Left cardiac atrium (tissue), 4 donors: ENCODE results near the gene METRN. TPM values are rescaled to one million over a fixed set of nuclear protein-coding genes. Genes with fewer than 3 reads are reported as not detected.
A peak's percentile ranks its signal among the peaks of the same experiment; 100 is the strongest.

Experiments used
- ATAC-seq, 2 donors: fragments of 200-7000 bp; cut with Tn5 transposase; one replicate each; pipeline ENCODE4 v1.9.1; 2020; ENCODE audit warnings: mild to moderate bottlenecking in 2 of 2, moderate library complexity in 2 of 2
- DNase-seq: peaks from one replicate; pipeline ENCODE4 v3.0.0-alpha.2; 2020
- intact Hi-C, 2 donors: fragments of 100-400 bp; cut with DNase I; formaldehyde crosslinking; loops; one replicate each; pipeline versions ENCODE4 v1.14.1 to v1.15.1; 2022 to 2023
- long read RNA-seq: library from polyadenylated mRNA; unstranded; transcript quantifications from one replicate; pipeline ENCODE4 v2.0.0, GENCODE V29; 2021
- total RNA-seq, 2 donors: library from RNA; stranded (reverse); fragmentation: NEBNext Ultra II Directional; extraction: Animal tissue kit (Norgen Biotek cat#: 25700); gene quantifications; one replicate each; pipeline ENCODE4 v1.2.1, GENCODE V29; 2021
- donor health status: DM: no; HTN: yes; CAD: no.
- donor health status: DM: no; HTN: yes; CAD: no; lungs with severe emphysema.
- donor health status: DM: yes; HTN: yes; CAD: no.
- donor health status: Dilated cardiomyopathy.

METRN gene
- 10 to 100 TPM; 53.7 to 56.8 TPM for total RNA-seq
- long read RNA-seq, partial matches to known transcripts = 0 of 9 reads
- long read RNA-seq, other reads (novel, unspliced or antisense) = 9 of 9 reads

DNA sequence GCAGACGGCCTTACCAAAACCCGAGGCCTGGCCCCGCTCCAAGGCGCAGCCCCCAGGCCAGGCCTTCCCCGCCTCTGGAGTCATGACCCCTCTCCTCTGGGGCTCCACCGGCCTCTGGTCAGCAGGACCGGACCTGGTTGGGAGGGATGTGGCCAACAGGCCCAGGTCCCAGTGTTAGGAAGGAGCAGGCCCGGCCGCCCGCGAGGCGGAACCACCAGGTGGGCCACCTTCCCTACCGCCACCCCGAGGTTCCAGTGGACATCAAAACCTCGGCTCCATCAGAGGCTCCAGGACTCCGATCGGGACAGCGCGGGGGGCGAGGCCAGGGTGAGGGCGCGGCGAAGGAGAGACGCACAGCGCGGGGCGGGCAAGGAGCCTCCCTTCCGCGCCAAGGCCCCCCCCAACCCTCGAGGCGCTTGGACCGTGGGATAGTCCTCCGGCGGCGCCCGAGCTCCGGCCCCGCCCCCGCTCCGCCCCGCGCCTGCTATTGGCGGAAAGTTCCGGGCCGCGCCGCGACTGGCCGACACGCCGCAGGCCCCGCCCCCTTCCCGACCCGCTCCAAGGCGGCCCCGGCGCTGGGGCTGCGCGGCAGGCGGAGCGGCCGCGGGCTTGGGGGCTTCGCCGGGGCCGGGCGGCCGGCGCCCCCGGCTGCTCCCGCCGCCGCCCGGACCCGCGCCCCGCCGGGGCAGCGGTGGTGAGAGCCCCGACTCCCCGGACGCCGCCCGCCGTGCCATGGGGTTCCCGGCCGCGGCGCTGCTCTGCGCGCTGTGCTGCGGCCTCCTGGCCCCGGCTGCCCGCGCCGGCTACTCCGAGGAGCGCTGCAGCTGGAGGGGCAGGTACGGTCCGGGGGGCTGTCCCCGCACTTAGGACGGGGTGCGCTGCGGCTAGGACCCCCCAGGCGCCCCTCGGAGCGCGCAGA, at the start of gene METRN:
Gene METRN (plus strand): TSS at position 561 of the 919 bp plus-strand sequence. CDS start 172 bp downstream, at position 733.
- DNase-seq = peak; percentile 95
- intact Hi-C loops = loop anchor here in 1 of 2 donors (5.0 to 10.0 kb wide), 2 partner anchors 72 to 340 kb away; partner anchors contain the start of genes CHTF18 and RPUSD1
- ATAC-seq = peak; percentile 85 to 95

DNA sequence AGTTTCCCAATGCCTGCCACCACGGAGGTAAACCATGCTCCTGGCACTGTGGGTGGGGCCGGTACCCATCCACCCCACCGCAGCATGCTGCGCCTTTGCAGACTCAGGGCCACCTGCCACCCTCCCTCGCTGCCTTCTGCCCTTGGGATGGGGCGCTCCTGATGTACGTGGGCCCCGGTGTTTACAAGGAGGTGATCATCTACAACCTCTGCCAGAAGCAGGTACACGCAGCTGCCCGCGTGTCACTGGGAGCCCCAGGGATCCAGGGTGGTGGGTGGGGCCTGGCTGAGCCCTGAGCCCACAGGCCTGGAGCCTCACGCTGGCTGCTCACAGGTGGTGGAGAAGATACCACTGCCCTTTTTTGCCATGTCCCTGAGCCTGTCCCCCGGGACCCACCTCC, 48.3 kb upstream of the METRN start:
- DNase-seq = no peak
- intact Hi-C loops = loop anchor here in 1 of 2 donors (5.0 kb wide), 1 partner anchor 84 kb away; no protein-coding TSS in a partner anchor
- no peak for ATAC-seq

DNA sequence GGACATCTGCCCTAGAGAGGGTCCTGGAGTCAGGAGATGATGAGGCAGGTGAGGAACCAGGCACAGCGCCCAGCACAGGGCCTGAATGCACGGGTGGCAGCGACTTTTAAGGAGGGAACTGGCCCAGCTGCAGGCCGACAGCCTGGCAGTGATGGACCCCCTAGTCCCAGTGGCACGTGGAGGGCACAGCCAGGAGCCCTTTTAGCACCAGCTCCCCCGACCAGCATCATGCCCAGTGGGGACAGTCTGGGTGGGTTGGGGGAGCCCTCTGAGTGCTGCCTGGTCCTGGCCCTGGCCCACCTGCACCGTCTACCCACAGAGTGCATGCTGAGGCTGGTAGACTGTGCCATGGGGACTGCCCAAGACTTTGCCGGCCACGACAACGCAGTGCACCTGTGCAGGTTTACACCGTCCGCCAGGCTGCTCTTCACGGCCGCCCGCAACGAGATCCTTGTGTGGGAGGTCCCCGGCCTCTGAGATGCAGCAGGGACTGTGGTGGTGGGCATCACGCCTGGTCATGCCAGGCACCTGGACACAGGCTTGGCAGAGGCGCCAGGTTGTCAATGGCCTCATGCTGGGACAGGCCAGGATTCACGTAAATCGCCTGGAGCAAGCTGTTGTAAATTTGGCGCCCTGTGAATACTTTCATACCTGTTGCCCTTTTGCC, 47.7 kb upstream of the METRN start:
- DNase-seq (no peak), ATAC-seq (no peak)
- intact Hi-C loops = loop anchor here in 1 of 2 donors (5.0 kb wide), 1 partner anchor 85 kb away; no protein-coding TSS in a partner anchor

DNA sequence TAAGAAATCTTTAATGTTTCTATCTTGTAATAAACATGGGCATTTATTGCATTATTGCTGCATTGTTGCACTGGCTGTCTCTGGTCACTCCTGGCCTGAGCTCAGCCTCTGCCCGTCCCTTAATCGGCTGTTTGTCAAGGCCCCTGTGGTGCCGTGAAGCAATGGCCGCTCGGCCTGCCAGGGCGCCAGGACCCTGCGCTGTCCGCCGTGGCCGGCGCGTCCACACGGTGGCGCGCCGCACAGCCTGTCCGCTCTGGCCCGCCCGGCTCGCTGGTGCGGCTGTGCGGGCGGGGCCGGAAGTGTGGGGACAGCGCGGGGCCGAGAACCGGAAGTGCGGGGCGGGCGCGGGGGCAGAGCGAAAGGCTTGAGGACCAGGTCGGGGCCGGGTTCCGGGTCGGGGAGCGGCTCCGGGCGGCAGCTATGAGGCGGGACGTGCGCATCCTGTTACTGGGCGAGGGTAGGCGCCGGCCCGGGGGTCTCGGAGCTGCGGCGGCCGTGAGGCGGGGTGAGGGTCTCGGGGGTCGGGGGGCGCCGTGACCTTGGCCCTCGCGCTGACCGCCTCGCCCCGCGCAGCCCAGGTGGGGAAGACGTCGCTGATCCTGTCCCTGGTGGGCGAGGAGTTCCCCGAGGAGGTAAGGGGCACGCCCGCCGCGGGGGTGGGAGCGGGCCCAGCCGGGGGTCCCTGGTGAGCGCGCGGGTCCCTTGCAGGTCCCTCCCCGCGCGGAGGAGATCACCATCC, 47.0 kb upstream of the METRN start, which contains the start of gene RHOT2:
Gene RHOT2 (plus strand): TSS at position 353 of the 739 bp plus-strand sequence. CDS start 68 bp downstream, at position 421.
- DNase-seq (peak; percentile 95), ATAC-seq (peak; percentile 92 to 97)
- intact Hi-C loops = loop anchor here in 1 of 2 donors (5.0 kb wide), 1 partner anchor 86 kb away; no protein-coding TSS in a partner anchor

DNA sequence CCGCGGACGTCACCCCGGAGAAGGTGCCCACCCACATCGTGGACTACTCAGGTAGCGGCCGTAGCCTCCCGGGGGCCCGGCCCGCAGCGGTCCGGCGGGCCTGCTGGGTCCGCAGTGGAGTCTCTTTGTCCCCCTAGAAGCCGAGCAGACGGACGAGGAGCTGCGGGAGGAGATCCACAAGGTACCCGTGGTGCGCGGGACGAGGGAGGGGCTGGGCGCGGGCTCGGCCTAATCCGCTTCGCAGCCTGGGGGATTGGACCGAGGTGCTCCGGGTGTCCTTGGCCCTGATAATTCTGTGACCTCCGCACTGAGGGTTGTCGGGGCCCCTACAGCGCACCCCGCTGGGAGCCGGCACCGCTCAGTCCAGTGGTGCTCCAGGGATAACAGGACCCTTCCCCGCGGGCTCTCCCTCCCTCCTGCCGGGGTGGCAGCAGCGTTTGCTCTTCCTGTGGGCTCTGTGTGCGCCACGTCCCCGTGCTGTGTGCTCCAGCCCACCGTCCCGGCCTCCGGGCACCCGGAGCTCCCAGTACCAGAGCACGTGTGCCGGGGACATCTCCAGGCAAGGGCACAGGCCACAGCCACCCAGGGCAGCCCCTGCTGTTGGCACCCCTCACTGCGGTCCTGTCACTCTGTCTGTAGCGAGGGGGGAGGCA, 46.3 kb upstream of the METRN start:
- DNase-seq (no peak), ATAC-seq (peak; percentile 3 to 11)
- intact Hi-C loops = loop anchor here in 1 of 2 donors (5.0 kb wide), 1 partner anchor 86 kb away; no protein-coding TSS in a partner anchor

DNA sequence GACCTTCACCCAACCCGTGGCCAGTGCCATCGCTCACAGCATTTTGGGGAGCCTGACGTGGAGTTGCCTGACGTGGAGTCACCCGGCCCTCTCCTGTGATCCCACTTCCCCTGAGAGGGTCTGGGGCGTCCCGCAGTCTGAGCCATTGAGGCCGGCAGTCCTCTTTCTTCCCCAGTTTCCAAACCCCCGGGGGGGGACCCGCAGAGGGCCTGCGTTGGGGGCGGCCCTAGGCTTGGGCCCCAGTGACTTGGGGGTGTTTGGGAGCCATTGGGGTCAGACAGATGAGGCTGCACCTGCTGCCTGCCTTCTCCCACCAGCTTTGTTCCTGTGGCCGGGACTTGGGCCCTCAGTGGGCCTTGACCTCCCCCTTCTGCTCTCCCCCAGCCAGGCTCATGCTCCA, 45.3 kb upstream of the METRN start:
- intact Hi-C loops = loop anchor here in 1 of 2 donors (5.0 kb wide), 1 partner anchor 87 kb away; no protein-coding TSS in a partner anchor
- ATAC-seq (no peak), DNase-seq (no peak)

DNA sequence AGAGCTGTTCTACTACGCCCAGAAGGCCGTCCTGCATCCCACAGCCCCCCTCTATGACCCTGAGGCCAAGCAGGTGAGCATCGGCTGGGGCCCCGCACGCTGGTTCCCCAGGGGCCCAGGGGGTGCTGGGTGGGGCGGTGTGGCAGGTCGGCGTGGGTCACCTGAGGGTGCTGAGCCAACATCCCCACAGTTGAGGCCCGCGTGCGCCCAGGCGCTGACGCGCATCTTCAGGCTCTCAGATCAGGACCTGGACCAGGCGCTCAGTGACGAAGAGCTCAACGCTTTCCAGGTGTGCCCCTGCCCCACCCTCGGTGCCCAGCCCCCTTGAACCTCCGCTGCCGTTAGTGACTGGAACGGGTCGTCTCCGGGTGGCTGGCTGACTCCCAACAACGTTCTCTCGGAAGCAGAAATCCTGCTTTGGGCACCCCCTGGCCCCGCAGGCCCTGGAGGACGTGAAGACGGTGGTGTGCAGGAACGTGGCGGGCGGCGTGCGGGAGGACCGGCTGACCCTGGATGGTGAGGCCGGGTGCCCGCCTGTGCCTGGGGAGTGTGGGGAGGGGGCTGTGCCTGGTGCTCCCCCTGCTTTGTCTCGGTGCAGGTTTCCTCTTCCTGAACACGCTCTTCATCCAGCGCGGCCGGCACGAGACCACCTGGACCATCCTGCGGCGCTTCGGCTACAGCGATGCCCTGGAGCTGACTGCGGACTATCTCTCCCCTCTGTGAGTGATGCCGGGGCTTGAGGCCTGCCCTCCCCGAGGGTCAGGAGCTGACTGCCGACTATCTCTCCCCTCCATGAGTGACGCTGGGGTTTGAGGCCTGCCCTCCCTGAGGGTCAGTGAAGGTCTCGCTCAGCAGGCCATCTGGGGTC, 44.2 kb upstream of the METRN start:
- no peak for DNase-seq
- intact Hi-C loops = no loop called here
- ATAC-seq = no peak

DNA sequence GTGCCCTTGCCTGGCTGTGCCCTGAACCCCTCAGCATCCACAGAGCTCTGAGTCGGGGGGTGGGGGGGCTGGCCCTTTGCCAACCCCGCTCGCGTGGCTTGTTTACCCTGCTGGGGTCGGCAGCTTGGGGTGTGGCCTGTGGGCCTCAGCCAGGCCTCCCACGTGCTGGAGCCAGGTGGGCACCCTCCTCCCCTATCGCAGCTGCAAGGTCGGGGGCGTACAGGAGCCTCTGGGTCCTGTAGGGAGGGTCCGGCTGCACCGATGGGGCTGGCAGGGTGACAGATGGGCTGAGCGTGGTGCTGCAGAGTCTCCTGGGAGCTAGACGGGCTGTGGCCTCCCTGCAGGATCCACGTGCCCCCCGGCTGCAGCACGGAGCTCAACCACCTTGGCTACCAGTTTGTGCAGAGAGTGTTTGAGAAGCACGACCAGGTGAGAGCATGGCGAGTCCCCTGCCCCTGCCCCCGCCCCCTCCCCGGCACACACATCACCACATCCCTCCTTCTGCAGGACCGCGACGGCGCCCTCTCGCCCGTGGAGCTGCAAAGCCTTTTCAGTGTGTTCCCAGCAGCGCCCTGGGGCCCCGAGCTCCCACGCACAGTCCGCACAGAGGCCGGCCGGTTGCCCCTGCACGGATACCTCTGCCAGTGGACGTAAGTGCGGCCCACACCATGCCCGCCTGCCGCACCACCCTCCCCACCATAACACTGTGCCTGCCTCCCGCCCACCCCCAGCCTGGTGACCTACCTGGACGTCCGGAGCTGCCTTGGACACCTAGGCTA, 43.4 kb upstream of the METRN start:
- no peak for DNase-seq

DNA sequence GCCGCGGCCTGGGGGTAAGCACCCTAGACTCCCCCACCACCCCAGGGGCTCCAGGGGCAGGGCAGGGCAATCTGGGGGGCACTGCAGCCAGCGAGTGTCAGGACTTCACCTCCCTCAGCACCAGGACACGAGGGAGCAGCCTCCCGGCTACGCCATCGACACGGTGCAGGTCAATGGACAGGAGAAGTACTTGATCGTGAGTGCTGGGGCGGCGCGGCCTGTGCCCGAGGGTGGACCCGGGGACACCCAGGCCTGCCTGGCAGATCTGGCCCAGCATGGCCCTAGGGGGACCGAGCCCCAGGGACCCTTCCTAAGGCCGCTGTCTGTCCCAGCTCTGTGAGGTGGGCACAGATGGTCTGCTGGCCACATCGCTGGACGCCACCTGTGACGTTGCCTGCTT, 42.5 kb upstream of the METRN start:
- ATAC-seq = no peak
- intact Hi-C loops = no loop called here
- no peak for DNase-seq

More for the DNA sequence above, 43.4 kb upstream of the METRN start:
- no peak for ATAC-seq
- intact Hi-C loops = no loop called here

DNA sequence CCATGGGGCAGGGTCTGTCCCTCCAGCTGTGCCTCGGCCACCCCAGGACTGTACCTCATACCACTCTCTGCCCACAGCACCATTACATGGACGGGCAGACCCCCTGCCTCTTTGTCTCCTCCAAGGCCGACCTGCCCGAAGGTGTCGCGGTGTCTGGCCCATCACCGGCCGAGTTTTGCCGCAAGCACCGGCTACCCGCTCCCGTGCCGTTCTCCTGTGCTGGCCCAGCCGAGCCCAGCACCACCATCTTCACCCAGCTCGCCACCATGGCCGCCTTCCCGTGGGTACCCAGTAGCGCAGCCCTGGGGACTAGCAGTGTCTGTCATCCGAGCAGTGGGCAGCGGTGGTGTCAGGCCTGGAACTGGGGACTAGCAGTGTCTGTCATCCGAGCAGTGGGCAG, 42.1 kb upstream of the METRN start:
- intact Hi-C loops = no loop called here
- DNase-seq (no peak), ATAC-seq (no peak)

DNA sequence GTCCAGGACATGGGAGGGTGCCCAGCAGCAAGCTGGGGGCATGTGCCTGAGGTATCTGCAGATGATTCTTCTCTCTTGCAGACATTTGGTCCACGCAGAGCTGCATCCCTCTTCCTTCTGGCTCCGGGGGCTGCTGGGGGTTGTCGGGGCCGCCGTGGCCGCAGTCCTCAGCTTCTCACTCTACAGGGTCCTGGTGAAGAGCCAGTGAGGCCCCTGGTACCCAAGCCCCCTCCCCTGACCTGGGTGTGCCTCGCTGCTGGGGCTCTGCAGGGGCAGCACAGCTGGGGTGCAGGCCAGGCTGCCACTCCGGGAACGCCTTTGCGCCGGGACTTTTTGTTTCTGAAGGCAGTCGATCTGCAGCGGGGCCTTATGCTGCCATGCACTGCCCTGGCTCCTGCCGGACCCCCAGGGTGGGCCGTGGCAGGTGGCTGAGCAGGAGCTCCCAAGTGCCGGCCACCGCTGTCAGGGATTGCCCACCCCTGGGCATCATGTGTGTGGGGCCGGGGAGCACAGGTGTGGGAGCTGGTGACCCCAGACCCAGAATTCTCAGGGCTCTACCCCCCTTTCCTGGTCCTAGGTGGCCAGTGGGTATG, 41.4 kb upstream of the METRN start:
- ATAC-seq (no peak), DNase-seq (no peak)
- intact Hi-C loops = no loop called here

DNA sequence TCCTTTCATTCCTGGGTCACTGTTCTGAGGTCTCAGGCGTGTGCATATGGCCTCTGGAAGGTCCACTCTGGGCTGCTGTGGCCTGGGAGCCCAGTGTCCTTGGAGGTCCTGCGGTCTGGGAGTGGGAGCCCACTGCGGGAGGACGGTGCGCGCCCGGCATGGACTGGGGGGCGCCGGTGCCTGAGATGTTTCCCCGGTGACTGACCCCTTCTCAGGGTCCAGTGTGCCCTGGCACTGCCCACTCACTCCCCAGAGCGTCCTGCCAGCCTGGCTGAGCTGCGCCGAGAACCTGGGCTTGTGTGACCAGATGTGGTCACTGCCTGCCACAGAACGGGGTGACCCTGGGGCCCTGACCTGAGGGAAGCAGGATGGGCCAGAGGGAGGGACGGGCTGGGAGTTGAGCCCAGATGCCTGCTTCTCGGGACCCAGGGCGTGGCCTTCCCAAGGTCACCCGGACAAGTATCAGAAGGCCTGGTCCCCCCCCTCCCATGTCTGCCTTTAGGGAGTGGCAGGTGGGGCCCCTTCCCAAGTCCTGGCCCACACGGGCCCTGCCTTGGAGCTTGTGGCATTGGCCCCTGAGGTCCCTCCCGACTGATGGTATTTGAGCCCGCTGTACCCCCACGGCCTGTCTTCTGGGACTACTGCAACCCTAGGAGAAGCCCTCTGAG, 40.6 kb upstream of the METRN start:
- ATAC-seq = no peak
- intact Hi-C loops = no loop called here
- no peak for DNase-seq

DNA sequence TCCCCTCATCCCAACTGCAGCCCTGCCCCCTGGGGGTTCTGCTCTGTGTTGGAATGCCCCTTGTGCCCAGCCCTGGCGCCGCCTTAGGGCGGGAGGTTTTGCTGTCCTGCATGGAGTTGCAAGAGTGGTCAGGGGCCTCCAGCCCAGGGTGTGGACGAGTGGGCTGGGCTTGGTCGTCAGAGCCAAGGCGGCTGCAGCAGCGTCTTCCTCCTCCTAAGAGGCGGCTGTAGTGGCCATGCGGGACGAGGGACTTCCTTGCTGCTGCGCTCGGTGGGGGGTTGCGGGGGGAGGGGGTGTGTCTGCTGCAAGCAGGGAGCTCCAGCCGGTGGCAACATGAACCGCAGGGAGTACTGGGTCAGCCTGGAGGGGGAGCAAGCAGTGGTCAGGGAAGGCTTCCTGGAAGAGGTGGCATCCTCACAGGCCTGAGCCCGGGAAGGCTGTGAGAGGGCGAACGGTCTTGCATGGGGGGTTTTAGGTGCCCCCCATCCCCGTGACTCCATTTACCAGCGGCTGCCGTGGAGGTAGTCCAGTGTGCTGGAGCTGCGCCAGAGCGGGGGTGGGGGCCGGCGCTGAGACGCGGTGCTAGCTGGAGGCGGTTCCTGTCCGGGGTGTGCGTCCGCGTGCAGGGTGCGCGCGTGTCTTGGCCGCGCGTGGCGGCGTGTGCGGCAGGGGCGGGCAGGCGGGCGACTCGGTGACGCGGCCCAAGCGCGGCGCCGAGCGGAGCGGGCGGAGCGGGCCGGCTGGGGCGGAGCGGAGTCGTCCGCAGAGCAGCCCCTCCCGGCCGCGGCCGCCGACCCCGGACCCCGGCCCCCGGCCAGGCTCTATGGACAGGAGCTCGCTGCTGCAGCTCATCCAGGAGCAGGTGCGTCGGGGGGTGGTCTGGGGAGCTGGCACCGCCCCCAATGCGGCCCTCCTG, 39.7 kb upstream of the METRN start, which contains the start of gene RHBDL1:
Gene RHBDL1 (plus strand): TSS at position 704 of the 916 bp plus-strand sequence. CDS start 120 bp downstream, at position 824.
- intact Hi-C loops = no loop called here
- DNase-seq (no peak), ATAC-seq (peak in 1 of 2 donors; percentile 7)

DNA sequence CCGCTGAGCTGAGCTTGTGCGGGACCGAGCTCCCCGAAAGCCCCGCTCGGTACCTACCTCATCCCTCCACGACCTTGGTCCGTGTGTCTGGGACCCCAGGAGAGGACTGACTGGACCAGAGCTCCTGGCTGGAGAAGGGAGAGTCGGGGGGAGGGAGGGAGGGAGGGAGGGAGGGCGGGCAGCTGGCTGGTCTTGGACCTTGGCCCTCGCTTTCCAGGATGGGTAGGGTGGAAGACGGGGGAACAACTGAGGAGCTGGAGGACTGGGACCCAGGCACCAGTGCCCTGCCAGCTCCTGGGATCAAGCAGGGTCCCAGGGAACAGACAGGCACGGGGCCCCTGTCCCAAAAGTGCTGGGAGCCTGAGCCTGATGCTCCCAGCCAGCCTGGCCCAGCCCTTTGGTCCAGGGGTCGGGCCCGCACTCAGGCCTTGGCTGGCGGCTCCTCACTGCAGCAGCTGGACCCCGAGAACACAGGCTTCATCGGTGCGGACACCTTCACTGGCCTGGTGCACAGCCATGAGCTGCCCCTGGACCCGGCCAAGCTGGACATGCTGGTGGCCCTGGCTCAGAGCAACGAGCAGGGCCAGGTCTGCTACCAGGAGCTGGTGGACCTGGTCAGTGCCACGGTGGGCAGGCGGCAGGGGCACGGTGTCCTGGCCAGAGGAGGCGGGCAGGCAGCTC, 38.9 kb upstream of the METRN start:
- no peak for ATAC-seq
- intact Hi-C loops = no loop called here
- DNase-seq = no peak
